Ectodermal cell (in vitro differentiated cells): ENCODE results near the gene SLC22A13.

Experiments
- H3K27ac ChIP-seq: 2 replicates; pipeline ENCODE4 v1.7.0; 2013; ENCODE audit warnings: mild to moderate bottlenecking, low read depth, low read length; ENCODE audit not compliant: insufficient read depth, poor library complexity, severe bottlenecking
- H3K27me3 ChIP-seq: 2 replicates; pipeline ENCODE4 v1.7.0; 2013; ENCODE audit warnings: mild to moderate bottlenecking, low read length; ENCODE audit not compliant: insufficient read depth, control insufficient read depth, poor library complexity, severe bottlenecking
- H3K36me3 ChIP-seq: one replicate; pipeline ENCODE4 v1.7.0; 2013; ENCODE audit warnings: low read length; ENCODE audit not compliant: control insufficient read depth, insufficient read depth
- H3K4me1 ChIP-seq: one replicate; pipeline ENCODE4 v1.7.0; 2013; ENCODE audit warnings: low read length; ENCODE audit not compliant: control insufficient read depth, insufficient read depth
- H3K4me3 ChIP-seq: 2 replicates; pipeline ENCODE4 v1.7.0; 2013; ENCODE audit warnings: low read depth, low read length, control low read depth; ENCODE audit not compliant: insufficient read depth
- H3K9me3 ChIP-seq: 2 replicates; pipeline ENCODE4 v1.7.0; 2013; ENCODE audit warnings: mild to moderate bottlenecking, low read length, moderate library complexity; ENCODE audit not compliant: control insufficient read depth
- WGBS, 2 experiments: methylation state at CpG; one replicate each; pipeline ENCODE4 v1.1.7; 2013; ENCODE audit warnings: missing lambda C conversion rate in 2 of 2; 5-methylcytosine and 5-hydroxymethylcytosine counted together

SLC22A13 gene

GRCh38 chr3:38297537-38297936 is 31.9 kb downstream of the SLC22A13 start:
- Histone ChIP-seq H3K9me3 (no peaks in the 10 kb centered on the region), H3K36me3 (no peaks in the 10 kb centered on the region), H3K4me1 (no peaks in the 10 kb centered on the region), H3K4me3 (no peak overlapping the region), H3K27me3 (no peaks in the 10 kb centered on the region), H3K27ac (no peak overlapping the region)

- Histone ChIP-seq H3K4me1 (no peaks in the 10 kb centered on the region), H3K27me3 (no peaks in the 10 kb centered on the region), H3K9me3 (no peaks in the 10 kb centered on the region), H3K27ac (no peak overlapping the region), H3K4me3 (no peak overlapping the region), H3K36me3 (no peaks in the 10 kb centered on the region)
- 76 to 82% methylated on average over 4 of the region's 5 CpGs for whole genome bisulfite sequencing, 2 experiments
These were observed 32.5 kb downstream of the SLC22A13 start for GRCh38 chr3:38297947-38298711.

DNA sequence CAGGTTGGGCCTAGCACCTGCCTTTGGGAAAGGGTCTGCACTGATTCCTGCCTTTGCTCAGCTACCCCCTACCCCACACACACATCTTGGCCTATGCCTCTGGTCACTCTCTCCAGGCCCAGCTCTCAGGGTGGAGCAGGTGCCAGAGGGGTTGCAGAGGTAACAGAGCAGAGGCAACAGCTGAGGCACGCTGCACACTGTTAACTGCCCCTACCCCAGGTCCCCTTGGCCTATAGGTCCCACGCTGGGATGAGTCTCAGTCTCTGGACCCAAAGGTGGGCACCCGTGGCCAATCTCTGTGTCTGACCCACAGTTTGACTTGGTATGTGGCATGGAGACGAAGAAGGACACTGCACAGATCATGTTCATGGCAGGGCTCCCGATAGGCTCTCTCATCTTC is 41.3 kb downstream of the SLC22A13 start:
- WGBS, 2 experiments: 93 to 94% methylated on average over 5 of the region's 5 CpGs
- Histone ChIP-seq H3K27ac (no peak overlapping the region), H3K4me1 (no peaks in the 10 kb centered on the region), H3K9me3 (no peaks in the 10 kb centered on the region), H3K4me3 (no peak overlapping the region), H3K36me3 (no peaks in the 10 kb centered on the region), H3K27me3 (no peaks in the 10 kb centered on the region)

DNA sequence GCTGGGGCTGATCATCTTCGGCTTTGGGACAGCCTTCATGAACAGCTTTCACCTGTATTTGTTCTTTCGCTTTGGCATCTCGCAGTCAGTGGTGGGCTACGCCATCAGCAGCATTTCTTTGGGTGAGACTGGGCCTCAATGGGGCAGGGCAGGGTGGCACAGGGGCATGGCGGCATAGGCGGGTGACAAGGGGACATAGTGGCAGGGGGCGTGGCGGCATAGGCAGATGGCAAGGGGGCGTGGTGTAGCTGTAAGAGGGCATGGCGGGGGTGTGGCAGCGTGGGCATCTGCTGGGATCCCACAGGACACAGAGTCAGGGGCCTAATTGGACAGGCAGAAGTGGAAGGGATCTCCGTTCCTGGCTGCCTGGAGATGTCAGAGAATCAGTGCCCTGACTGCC is 42.0 kb downstream of the SLC22A13 start:
- H3K4me3 ChIP-seq: no peak overlapping the region
- H3K4me1 ChIP-seq: no peaks in the 10 kb centered on the region
- WGBS, 2 experiments: 93 to 94% methylated on average over 12 of the region's 12 CpGs
- H3K36me3 ChIP-seq: no peaks in the 10 kb centered on the region
- no peaks in the 10 kb centered on the region for H3K27me3 ChIP-seq
- H3K9me3 ChIP-seq: no peaks in the 10 kb centered on the region
- no peak overlapping the region for H3K27ac ChIP-seq

GRCh38 chr3:38308456-38308855 is 42.8 kb downstream of the SLC22A13 start:
- Histone ChIP-seq H3K4me3 (no peak overlapping the region), H3K4me1 (no peaks in the 10 kb centered on the region), H3K27ac (no peak overlapping the region), H3K9me3 (no peaks in the 10 kb centered on the region), H3K36me3 (no peaks in the 10 kb centered on the region), H3K27me3 (no peaks in the 10 kb centered on the region)
- WGBS, 2 experiments: 89% methylated on average over 9 of the region's 9 CpGs

DNA sequence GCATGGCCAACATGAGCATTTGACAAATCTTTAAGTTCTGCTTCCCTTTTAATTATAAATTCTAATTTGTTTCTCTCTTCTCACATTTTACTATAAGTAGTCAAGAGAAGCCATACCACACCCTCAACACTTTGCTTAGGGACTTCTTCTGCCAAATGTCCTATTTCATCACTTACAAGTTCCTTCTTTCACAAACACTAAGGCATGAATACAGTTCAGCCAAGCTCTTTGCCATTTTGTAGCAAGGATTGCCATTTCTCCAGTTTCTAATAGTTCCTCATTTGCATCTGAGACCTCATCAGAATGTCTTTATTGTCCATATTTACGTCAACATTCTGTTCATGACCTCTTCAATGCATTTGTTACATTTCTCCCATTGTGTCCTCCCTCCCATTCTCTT is 45.9 kb downstream of the SLC22A13 start:
- no peaks in the 10 kb centered on the region for H3K36me3 ChIP-seq
- 83 to 95% methylated on average over 1 of the region's 1 CpG for WGBS, 2 experiments
- H3K27me3 ChIP-seq: no peaks in the 10 kb centered on the region
- H3K4me1 ChIP-seq: peaks cover 4% of the 10 kb centered on the region
- no peaks in the 10 kb centered on the region for H3K9me3 ChIP-seq
- no peak overlapping the region for H3K4me3 ChIP-seq
- H3K27ac ChIP-seq: no peak overlapping the region

DNA sequence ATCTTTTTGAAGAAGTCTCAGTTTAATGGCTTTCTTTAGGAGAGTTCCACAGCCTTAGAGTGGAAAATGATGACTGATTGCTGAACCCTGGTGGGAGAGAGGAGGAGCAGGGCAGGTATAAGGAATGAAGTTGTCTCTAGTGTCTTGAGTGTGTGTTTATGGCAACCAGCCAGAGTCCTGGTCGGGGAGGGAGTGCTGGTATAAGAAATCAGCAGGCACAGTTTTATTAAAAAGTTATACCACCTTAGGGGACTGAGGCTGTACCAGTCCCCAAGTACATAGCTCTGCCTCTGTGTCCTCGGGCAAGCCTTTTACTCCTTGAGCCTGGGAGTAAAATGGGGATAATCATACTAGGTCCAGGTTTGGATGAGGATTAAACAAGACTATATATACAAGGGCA is 46.3 kb downstream of the SLC22A13 start:
- Histone ChIP-seq H3K4me3 (no peak overlapping the region), H3K27ac (no peak overlapping the region), H3K4me1 (peaks cover 4% of the 10 kb centered on the region), H3K36me3 (no peaks in the 10 kb centered on the region), H3K9me3 (no peaks in the 10 kb centered on the region), H3K27me3 (no peaks in the 10 kb centered on the region)
- WGBS, 2 experiments: 90 to 93% methylated on average over 2 of the region's 2 CpGs

GRCh38 chr3:38312356-38312755 is 46.7 kb downstream of the SLC22A13 start:
- WGBS, 2 experiments: 88 to 94% methylated on average over 1 to 3 of the region's 3 CpGs
- no peaks in the 10 kb centered on the region for H3K9me3 ChIP-seq
- H3K4me3 ChIP-seq: no peak overlapping the region
- H3K27ac ChIP-seq: no peak overlapping the region
- peaks cover 4% of the 10 kb centered on the region for H3K4me1 ChIP-seq
- H3K27me3 ChIP-seq: no peaks in the 10 kb centered on the region
- no peaks in the 10 kb centered on the region for H3K36me3 ChIP-seq

GRCh38 chr3:38313263-38313662 is 47.7 kb downstream of the SLC22A13 start:
- H3K36me3 ChIP-seq: no peaks in the 10 kb centered on the region
- H3K4me3 ChIP-seq: no peak overlapping the region
- H3K27ac ChIP-seq: no peak overlapping the region
- 91 to 96% methylated on average over 5 of the region's 5 CpGs for WGBS, 2 experiments
- H3K9me3 ChIP-seq: no peaks in the 10 kb centered on the region
- H3K27me3 ChIP-seq: no peaks in the 10 kb centered on the region
- peaks cover 4% of the 10 kb centered on the region for H3K4me1 ChIP-seq

GRCh38 chr3:38313695-38314094 is 48.1 kb downstream of the SLC22A13 start:
- 87% methylated on average over 11 of the region's 11 CpGs for WGBS, 2 experiments
- Histone ChIP-seq H3K4me3 (no peak overlapping the region), H3K4me1 (peaks cover 4% of the 10 kb centered on the region), H3K9me3 (no peaks in the 10 kb centered on the region), H3K36me3 (no peaks in the 10 kb centered on the region), H3K27ac (no peak overlapping the region), H3K27me3 (no peaks in the 10 kb centered on the region)
